Stomach (tissue), 4 donors: ENCODE results near the gene ATCAY.

ENCODE experiments used
- EP300 ChIP-seq: sonication (generic); formaldehyde crosslinking; IDR thresholded peaks from one replicate; pipeline ENCODE4 v1.6.1; 2017; ENCODE audit warnings: antibody characterized with exemption
- POLR2A ChIP-seq, 4 donors: fragments of 450-650 bp; IDR thresholded peaks; one replicate each; pipeline ENCODE4 v1.6.1; 2016; ENCODE audit warnings: antibody characterized with exemption in 4 of 4, control low read depth in 2 of 4, mild to moderate bottlenecking in 1 of 4, moderate library complexity in 1 of 4
- POLR2AphosphoS5 ChIP-seq, 3 donors: sonication (generic); formaldehyde crosslinking; IDR thresholded peaks; one replicate each; pipeline ENCODE4 v1.6.1; 2016; ENCODE audit warnings: antibody characterized with exemption in 3 of 3
- TF ChIP-seq, protein P1 (sequence below), 7 experiments: fragments of 450-650 bp in 4 of 7; fragments of 200-600 bp in 3 of 7; sonication (generic) in 3 of 7; IDR thresholded peaks; one replicate each; pipeline ENCODE4 v1.5.1; 2016 to 2019; ENCODE audit warnings: antibody characterized with exemption in 7 of 7, control low read depth in 2 of 7, mild to moderate bottlenecking in 1 of 7

DNA sequence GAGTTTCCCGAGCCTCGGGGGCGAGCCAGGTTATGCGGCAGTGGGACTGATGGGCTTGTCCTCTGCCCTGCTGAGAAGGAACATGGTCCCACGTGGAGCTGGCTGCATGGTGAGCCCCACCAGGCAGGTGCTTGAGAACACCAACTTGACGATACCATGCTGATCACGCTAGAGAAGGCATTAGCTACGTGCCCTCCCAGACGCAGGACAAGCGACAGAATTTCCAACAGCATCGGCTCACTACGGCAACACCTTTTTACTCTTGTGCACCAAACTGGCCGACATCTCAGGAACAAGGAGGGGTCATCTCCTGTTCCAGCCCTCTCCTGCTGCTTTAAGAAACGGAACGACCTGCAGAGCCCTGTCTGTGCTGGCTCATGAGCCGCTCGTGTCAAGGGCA lies 20.0 kb upstream of the ATCAY start:
- TF ChIP-seq, protein P1, sequence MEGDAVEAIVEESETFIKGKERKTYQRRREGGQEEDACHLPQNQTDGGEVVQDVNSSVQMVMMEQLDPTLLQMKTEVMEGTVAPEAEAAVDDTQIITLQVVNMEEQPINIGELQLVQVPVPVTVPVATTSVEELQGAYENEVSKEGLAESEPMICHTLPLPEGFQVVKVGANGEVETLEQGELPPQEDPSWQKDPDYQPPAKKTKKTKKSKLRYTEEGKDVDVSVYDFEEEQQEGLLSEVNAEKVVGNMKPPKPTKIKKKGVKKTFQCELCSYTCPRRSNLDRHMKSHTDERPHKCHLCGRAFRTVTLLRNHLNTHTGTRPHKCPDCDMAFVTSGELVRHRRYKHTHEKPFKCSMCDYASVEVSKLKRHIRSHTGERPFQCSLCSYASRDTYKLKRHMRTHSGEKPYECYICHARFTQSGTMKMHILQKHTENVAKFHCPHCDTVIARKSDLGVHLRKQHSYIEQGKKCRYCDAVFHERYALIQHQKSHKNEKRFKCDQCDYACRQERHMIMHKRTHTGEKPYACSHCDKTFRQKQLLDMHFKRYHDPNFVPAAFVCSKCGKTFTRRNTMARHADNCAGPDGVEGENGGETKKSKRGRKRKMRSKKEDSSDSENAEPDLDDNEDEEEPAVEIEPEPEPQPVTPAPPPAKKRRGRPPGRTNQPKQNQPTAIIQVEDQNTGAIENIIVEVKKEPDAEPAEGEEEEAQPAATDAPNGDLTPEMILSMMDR (IDR thresholded peaks at IDR 0.05) = no peak
- TF ChIP-seq EP300 = no peak
- no peak for TF ChIP-seq POLR2AphosphoS5 (IDR thresholded peaks at IDR 0.05)
- no peak for TF ChIP-seq POLR2A (IDR thresholded peaks at IDR 0.05)
